HepG2 (cell line): ENCODE measurements around the gene ACTN1. TPM values are rescaled to one million over a fixed set of nuclear protein-coding genes. Genes with fewer than 3 reads are reported as not detected.

ENCODE experiments used
- ATAC-seq: fragments of 200-7000 bp; cut with Tn5 transposase; 3 replicates; pipeline ENCODE4 v1.9.1; 2020; ENCODE audit warnings: mild to moderate bottlenecking, moderate library complexity
- BruUV-seq: library from RNA; stranded (reverse); fragments of 400-500 nt; replicated peaks from 2 replicates; lab custom pipeline; 2021; lab: Mats Ljungman, UMichigan
- CTCF ChIA-PET: fragments of 300-600 bp; formaldehyde crosslinking; extraction: SDS; loops from one replicate; lab custom pipeline; 2021; ENCODE audit warnings: low total read pairs, inconsistent platforms, low intra/inter-chr PET ratio; lab: Yijun Ruan, JAX
- POLR2A ChIA-PET: fragments of 350-600 bp; sonication (Branson Sonifier 250); formaldehyde crosslinking; loops from one replicate; lab custom pipeline; 2020; ENCODE audit warnings: antibody characterized with exemption, inconsistent platforms; lab: Yijun Ruan, JAX
- DNase-seq: peaks from one replicate; pipeline ENCODE4 v3.0.0-alpha.2; 2015; ENCODE audit warnings: low spot score
- FAIRE-seq: peaks from 3 replicates; lab custom pipeline; 2011; peaks lifted over from hg19 to GRCh38; lab: Jason Lieb, UNC
- H2AFZ ChIP-seq: one replicate; pipeline ENCODE4 v1.6.1; 2011; ENCODE audit warnings: low read length, inconsistent platforms
- H3K27ac ChIP-seq: fragments of 300-600 bp; 3 replicates; pipeline ENCODE4 v1.8.0; 2011; ENCODE audit warnings: mixed run types, mild to moderate bottlenecking, mixed read lengths, low read length, inconsistent platforms; ENCODE audit not compliant: insufficient read depth; ENCODE audit errors: extremely low read length
- H3K27me3 ChIP-seq, 2 experiments: fragments of 200-600 bp in 1 of 2; 2 replicates in 1 of 2; 3 replicates in 1 of 2; pipeline versions ENCODE4 v1.6.0 to v1.8.0; 2011; ENCODE audit warnings: low read length in 2 of 2, mild to moderate bottlenecking in 2 of 2, moderate library complexity in 2 of 2, inconsistent platforms in 1 of 2; ENCODE audit not compliant: insufficient read depth in 2 of 2, control insufficient read depth in 1 of 2
- H3K36me3 ChIP-seq, 2 experiments: fragments of 200-600 bp in 1 of 2; replicated peaks in 1 of 2; 2 replicates in 1 of 2; 3 replicates in 1 of 2; pipeline versions ENCODE4 v1.5.1 to v1.8.0; 2011; ENCODE audit warnings: low read length in 2 of 2, inconsistent platforms in 1 of 2; ENCODE audit not compliant: insufficient read depth in 2 of 2, control insufficient read depth in 1 of 2
- H3K4me1 ChIP-seq: 2 replicates; pipeline ENCODE4 v1.5.1; 2012; ENCODE audit warnings: low read length, inconsistent platforms; ENCODE audit not compliant: insufficient read depth
- H3K4me2 ChIP-seq: 2 replicates; pipeline ENCODE4 v1.6.0; 2011; ENCODE audit warnings: low read depth, low read length, inconsistent platforms
- H3K4me3 ChIP-seq, 3 experiments: fragments of 200-600 bp in 1 of 3; sonication (generic), shearing (Covaris generic) in 1 of 3; replicated peaks in 1 of 3; 2 replicates each; pipeline ENCODE4 v1.5.1; 2011 to 2016; ENCODE audit warnings: low read length in 3 of 3, inconsistent platforms in 2 of 3, low read depth in 2 of 3, mild to moderate bottlenecking in 2 of 3, control low read depth in 1 of 3, mixed read lengths in 1 of 3; ENCODE audit not compliant: insufficient read depth in 1 of 3
- H3K79me2 ChIP-seq: one replicate; pipeline ENCODE4 v1.6.1; 2011; ENCODE audit warnings: low read length, inconsistent platforms; ENCODE audit not compliant: insufficient read depth
- H3K9ac ChIP-seq: 2 replicates; pipeline ENCODE4 v1.6.0; 2011; ENCODE audit warnings: mild to moderate bottlenecking, low read depth, low read length, inconsistent platforms; ENCODE audit not compliant: insufficient read depth
- H3K9me3 ChIP-seq: 2 replicates; pipeline ENCODE4 v1.5.1; 2012; ENCODE audit warnings: mild to moderate bottlenecking, low read length
- H4K20me1 ChIP-seq: 2 replicates; pipeline ENCODE4 v1.6.0; 2011; ENCODE audit warnings: inconsistent platforms, mild to moderate bottlenecking, low read length, moderate library complexity; ENCODE audit not compliant: insufficient read depth
- ATF1 ChIP-seq: IDR thresholded peaks from 2 replicates; pipeline ENCODE4 v1.6.1; 2016; ENCODE audit warnings: mild to moderate bottlenecking, control low read depth
- DMAP1 ChIP-seq: IDR thresholded peaks from 2 replicates; pipeline ENCODE4 v1.6.1; 2016
- ELF3 ChIP-seq: IDR thresholded peaks from 2 replicates; pipeline ENCODE4 v1.6.1; 2016; ENCODE audit warnings: missing genetic modification reagents, missing compliant biosample characterization
- GTF2F1 ChIP-seq: fragments of 150-350 bp; IDR thresholded peaks from 2 replicates; pipeline ENCODE4 v1.6.1; 2014; ENCODE audit warnings: low read length
- GZF1 ChIP-seq: sonication (generic); formaldehyde crosslinking; IDR thresholded peaks from 2 replicates; pipeline ENCODE4 v1.5.1; 2020; ENCODE audit warnings: mild to moderate bottlenecking, missing genetic modification reagents
- HMGXB3 ChIP-seq: sonication (generic); formaldehyde crosslinking; IDR thresholded peaks from 2 replicates; pipeline ENCODE4 v1.4.0; 2020; ENCODE audit warnings: missing genetic modification reagents, borderline replicate concordance
- HOXA9 ChIP-seq: sonication (generic); formaldehyde crosslinking; IDR thresholded peaks from 2 replicates; pipeline ENCODE4 v1.8.1; 2022; ENCODE audit warnings: missing genetic modification reagents, mild to moderate bottlenecking, moderate library complexity, borderline replicate concordance
- POGK ChIP-seq: sonication (generic); formaldehyde crosslinking; conservative IDR thresholded peaks from 2 replicates; pipeline ENCODE4 v1.8.0; 2022; ENCODE audit warnings: mild to moderate bottlenecking, moderate library complexity, missing genetic modification reagents
- RXRB ChIP-seq: IDR thresholded peaks from 2 replicates; pipeline ENCODE4 v1.6.1; 2016; ENCODE audit warnings: borderline replicate concordance, missing genetic modification reagents, missing compliant biosample characterization
- ZNF253 ChIP-seq: sonication (generic); formaldehyde crosslinking; IDR thresholded peaks from 2 replicates; pipeline ENCODE4 v1.8.0; 2022; ENCODE audit warnings: mild to moderate bottlenecking, missing genetic modification reagents, borderline replicate concordance
- ZNF367 ChIP-seq: sonication (generic); formaldehyde crosslinking; IDR thresholded peaks from 2 replicates; pipeline ENCODE4 v1.4.0; 2020; ENCODE audit warnings: missing genetic modification reagents, borderline replicate concordance
- ZNF547 ChIP-seq: sonication (generic); formaldehyde crosslinking; IDR thresholded peaks from 2 replicates; pipeline ENCODE4 v1.5.1; 2020; ENCODE audit warnings: mild to moderate bottlenecking, missing genetic modification reagents
- ZNF598 ChIP-seq: sonication (generic); formaldehyde crosslinking; IDR thresholded peaks from 2 replicates; pipeline ENCODE4 v1.5.1; 2020; ENCODE audit warnings: mild to moderate bottlenecking, missing genetic modification reagents, borderline replicate concordance
- WGBS: methylation state at CpG from one replicate; pipeline ENCODE4 v1.1.6; 2017; ENCODE audit warnings: low lambda C conversion rate; 5-methylcytosine and 5-hydroxymethylcytosine counted together
- in situ Hi-C: cut with HindIII; loops from 2 replicates; pipeline ENCODE4 v1.10.0; 2017; ENCODE audit warnings: low pct_unique_long_range_greater_than_20kb; ENCODE audit not compliant: extremely low pct_ligation_motif_present
- intact Hi-C: fragments of 100-400 bp; cut with micrococcal nuclease; formaldehyde crosslinking; loops from one replicate; pipeline ENCODE4 v1.10.0; 2022; ENCODE audit not compliant: unreplicated experiment
- polyA plus RNA-seq, 8 experiments: library from polyadenylated mRNA; depleted of rRNA in 3 of 8; stranded (reverse) in 7 of 8; unstranded in 1 of 8; fragments of >200 nt; fragmentation: Illumina TruSeq in 4 of 8; extraction: Trizol in 4 of 8; gene quantifications; 2 replicates each; pipeline versions ENCODE4 v1.2.1 to v1.2.3, GENCODE V29; 2011 to 2016; ENCODE audit warnings: low read depth in 4 of 8, missing spikeins in 1 of 8, mixed read lengths in 1 of 8; ENCODE audit not compliant: insufficient read depth in 1 of 8
- total RNA-seq, 5 experiments: library from RNA; depleted of rRNA; stranded (reverse); fragments of >200 nt; fragmentation: Illumina TruSeq; extraction: Trizol; gene quantifications; 2 replicates each; pipeline ENCODE4 v1.2.3, GENCODE V29; 2016; ENCODE audit warnings: low read depth in 1 of 5
- TF ChIP-seq, protein P1 (sequence below): IDR thresholded peaks from 2 replicates; pipeline ENCODE4 v1.6.1; 2016; ENCODE audit warnings: missing genetic modification reagents, missing compliant biosample characterization

Gene ACTN1
- total and polyA plus RNA-seq, 2 of the 13 experiments (the other 11 are each of a cell fraction or from before 2014, with no cell fraction given): 58.6 to 162 TPM

DNA sequence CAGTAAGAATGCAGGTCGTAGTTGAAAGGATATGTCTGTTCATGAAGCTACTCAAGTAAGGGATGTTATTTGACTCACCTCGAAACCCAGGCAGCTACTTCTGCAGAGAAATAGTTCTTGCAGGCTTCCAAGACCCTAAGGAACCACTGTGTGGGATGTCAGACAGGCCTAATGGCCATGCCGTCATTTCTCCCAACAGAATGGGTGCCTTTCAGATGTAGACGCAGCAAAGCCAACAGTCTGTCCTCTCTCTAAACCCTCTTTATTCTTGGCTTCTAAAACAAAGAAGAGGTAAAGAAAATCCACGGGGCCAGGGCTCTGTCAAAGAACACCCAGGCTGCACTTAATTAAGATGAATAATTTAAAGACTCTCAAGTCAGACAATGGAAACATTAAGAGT lies 19.0 kb upstream of the ACTN1 start:
- FAIRE-seq (no peak), ATAC-seq (no peak), DNase-seq (no peak)
- intact Hi-C loops (no loop called here), in situ Hi-C loops (no loop called here)
- Histone ChIP-seq H3K27me3 (peaks cover 0 to 10% of the 10 kb centered on the region in 2 experiments; a peak in 3 of 5 replicates), H4K20me1 (no peaks in the 10 kb centered on the region), H3K4me2 (no peak overlapping the region), H3K9me3 (no peaks in the 10 kb centered on the region), H3K4me3 (no peak overlapping the region), H3K27ac (no peak overlapping the region), H3K79me2 (no peaks in the 10 kb centered on the region), H2AFZ (no peak overlapping the region), H3K36me3 (no peaks in the 10 kb centered on the region), H3K4me1 (no peaks in the 10 kb centered on the region), H3K9ac (no peak overlapping the region)
- ChIA-PET POLR2A (no interaction called here), CTCF (no interaction called here)
- BruUV-seq: no TSS peak
- WGBS: 34% methylated on average over 5 of the region's 5 CpGs
- no peak for TF ChIP-seq GZF1
- no peak for TF ChIP-seq ZNF547 (CRISPR knock-in tag)
- TF ChIP-seq ELF3 (CRISPR knock-in tag): no peak

DNA sequence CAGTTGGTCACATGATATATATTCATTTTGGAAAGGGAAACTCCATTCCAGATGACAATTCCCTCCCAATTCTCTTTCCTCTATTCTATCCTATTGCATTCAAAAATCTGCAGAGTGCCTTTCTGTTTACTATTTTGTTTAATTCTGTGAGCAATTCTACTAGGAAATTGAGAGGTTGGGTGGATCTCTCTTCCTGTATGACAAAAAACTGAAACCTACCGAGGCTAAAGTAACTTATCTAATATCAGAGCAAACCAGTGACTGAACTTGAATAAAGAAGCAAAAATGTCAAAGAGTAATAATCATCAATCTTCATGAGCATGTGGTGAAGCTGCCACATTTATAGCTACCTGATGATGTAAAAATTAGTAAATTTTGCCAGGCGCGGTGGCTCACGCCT lies 16.6 kb upstream of the ACTN1 start:
- WGBS: 72% methylated on average over 4 of the region's 4 CpGs
- BruUV-seq: no TSS peak
- POLR2A ChIA-PET: no interaction called here
- TF ChIP-seq RXRB (CRISPR knock-in tag): no peak
- no peak for TF ChIP-seq POGK (CRISPR knock-in tag)
- TF ChIP-seq ZNF367 (CRISPR knock-in tag): no peak
- no peak for TF ChIP-seq ZNF598 (CRISPR knock-in tag)
- TF ChIP-seq DMAP1 (CRISPR knock-in tag): no peak
- TF ChIP-seq, protein P1, sequence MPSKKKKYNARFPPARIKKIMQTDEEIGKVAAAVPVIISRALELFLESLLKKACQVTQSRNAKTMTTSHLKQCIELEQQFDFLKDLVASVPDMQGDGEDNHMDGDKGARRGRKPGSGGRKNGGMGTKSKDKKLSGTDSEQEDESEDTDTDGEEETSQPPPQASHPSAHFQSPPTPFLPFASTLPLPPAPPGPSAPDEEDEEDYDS: no peak
- TF ChIP-seq ZNF253 (CRISPR knock-in tag): no peak
- TF ChIP-seq GTF2F1: no peak
- no peak for TF ChIP-seq HMGXB3
- no peak for TF ChIP-seq ATF1 (CRISPR knock-in tag)
- no peak for TF ChIP-seq HOXA9 (CRISPR knock-in tag)

More for the DNA sequence above, 16.6 kb upstream of the ACTN1 start:
- in situ Hi-C loops (no loop called here), intact Hi-C loops (no loop called here)
- CTCF ChIA-PET: no interaction called here
- ATAC-seq: no peak
- no peak overlapping the region for H3K4me2 ChIP-seq
- no peaks in the 10 kb centered on the region for H3K36me3 ChIP-seq
- no peak overlapping the region for H3K4me3 ChIP-seq
- no peaks in the 10 kb centered on the region for H4K20me1 ChIP-seq
- no peaks in the 10 kb centered on the region for H3K9me3 ChIP-seq
- DNase-seq: no peak
- FAIRE-seq: no peak
- H3K27me3 ChIP-seq: peaks cover 1 to 12% of the 10 kb centered on the region in 2 experiments; a peak in 2 of 5 replicates
- no peaks in the 10 kb centered on the region for H3K4me1 ChIP-seq
- no peak overlapping the region for H3K27ac ChIP-seq
- H3K79me2 ChIP-seq: no peaks in the 10 kb centered on the region
- H3K9ac ChIP-seq: no peak overlapping the region
- no peak overlapping the region for H2AFZ ChIP-seq
